HG03432 (cell line): ENCODE data around the gene NOS3.

Source experiments
- ATAC-seq: cut with Tn5 transposase; IDR thresholded peaks from one replicate; pipeline ENCODE4 v1.9.1; 2021; ENCODE audit warnings: mild to moderate bottlenecking, moderate library complexity; ENCODE audit not compliant: unreplicated experiment

NOS3 gene

DNA sequence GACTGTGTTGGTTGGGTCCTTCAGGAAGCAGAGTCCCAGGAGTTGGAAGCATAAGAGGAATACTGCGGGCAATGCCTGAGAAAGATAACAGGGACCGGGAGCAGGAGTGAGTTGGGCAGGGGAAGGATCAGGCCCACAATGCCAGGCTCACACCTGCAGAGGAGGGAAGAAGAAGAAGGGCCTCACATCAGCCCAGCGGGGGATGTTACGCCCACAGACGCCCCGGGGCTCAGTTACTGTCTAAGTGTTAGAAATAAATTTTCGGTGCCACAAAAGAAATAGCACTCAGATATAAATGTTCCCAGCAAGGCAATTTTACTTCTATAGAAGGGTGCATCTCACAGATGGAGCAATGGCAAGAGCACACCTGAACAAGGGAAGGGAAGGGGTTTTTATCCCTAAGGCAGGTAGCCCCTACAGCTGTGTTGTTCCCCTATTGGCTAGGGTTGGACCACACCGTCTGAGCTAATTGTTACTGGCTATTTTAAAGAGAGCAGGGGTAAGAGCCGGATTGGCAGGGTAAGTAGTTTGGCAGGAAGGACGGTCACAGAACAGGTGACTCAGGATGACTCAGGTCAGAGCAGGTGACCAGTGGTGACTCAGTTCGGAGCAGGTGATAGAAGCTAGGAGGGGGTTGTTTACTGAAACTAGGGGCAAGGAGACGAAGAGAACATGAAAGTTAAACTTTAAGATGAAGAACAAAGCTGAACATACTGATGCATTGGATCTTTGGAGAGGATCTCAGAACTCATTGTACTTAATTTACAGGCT lies at the start of gene NOS3:
TSS of gene NOS3 (plus strand) at position 602 of the 771 bp plus-strand sequence. CDS start 2,787 bp downstream, outside the sequence.
- no peak for ATAC-seq

DNA sequence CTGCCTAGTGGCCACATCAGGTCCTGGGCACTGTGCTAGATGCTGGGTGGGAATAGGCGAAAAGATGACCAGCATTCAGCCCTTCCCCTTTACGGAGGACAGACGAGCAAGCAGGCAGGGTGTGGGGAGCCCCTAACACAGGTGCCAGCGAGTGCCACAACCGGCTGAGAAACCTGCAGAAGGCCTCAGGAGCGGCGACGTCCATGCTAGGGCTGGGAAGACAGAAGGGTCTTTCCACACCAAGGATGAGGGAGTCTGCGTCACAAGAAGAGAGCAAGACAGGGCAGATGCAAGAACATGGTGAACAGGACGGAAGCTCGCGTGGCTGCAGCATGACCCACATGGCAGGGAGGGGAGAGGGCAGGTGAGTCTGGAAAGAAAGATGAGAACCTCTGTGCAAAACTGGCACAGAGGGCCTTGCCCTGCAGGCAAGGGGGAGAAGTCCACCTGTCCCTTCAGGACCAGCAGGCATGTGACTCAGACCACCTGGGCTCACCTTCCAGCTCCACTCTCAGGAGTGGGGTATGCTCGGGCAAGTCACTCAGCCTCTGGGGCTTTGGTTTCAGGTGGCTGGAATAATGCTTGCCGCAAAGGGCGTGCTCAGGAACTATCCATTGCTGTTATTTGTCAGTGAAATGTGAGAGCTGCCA lies 49.3 kb upstream of the NOS3 start:
- no peak for ATAC-seq

DNA sequence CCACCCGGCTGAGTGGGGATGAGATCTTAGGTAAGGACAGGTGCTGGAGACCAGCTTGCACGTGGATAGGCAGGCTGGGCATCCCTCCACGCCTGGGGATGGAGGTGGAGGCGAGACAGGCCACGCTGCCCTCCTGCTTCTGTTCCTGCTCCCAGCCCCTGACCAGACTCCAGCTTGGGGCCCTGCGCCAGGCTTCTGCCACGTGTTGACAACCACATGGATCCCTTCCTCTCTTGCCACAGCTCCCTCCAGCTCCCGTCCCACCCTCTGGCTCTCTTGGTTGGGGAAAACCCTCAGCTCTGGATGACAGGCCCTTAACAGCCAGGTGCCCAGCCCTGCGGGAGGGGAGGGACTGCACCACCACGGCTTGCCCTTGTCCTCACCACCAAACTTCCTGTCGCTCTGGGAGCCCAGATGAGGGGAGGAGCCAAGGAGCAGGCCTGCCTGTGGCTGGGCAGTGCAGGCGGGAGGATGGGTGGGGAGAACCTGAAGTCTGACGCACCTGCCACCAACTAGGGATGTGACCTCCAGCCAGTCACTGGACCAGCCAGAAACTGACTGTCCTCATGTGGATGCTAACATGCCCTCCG lies 48.7 kb upstream of the NOS3 start:
- peak; percentile 71 for ATAC-seq

DNA sequence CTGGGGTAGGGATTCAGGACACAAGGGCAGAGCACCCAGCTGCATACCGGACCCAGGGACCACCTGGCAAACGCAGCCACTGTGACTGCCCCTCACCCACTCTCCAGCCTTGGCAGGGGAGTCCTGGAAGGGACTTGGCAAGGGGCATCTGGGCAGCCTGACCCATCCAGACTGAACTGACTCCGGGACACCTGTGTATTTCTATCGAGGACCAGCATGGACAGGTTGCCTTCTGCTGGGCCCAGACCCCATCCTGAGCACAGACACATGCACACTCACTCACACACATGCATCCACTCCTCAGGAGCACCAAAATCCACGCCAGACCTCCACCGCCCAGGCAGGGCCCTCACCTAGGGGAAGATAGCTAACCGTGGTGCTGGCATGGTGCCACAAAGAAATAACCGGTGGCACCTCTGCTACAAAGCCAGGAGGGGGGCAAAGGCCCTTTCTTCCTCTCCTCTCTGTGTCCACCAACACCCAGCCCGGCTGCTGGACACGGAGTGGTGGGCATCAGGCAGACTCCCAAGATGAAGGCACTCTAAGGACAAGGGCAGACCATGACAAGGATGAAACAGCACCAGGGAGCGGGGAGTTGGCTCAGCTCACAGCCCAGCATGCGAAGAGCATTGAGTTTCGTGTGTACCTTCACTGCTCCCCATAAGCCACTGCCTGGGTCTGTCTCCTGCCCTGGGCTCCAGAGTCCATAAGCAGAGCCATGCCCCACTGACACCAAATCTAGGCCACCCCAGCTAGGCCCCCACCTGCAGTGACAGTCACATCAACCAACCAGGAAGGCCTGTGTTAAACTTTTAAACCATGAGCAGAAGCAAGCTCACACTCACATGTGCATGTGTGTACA lies 48.0 kb upstream of the NOS3 start:
- no peak for ATAC-seq

DNA sequence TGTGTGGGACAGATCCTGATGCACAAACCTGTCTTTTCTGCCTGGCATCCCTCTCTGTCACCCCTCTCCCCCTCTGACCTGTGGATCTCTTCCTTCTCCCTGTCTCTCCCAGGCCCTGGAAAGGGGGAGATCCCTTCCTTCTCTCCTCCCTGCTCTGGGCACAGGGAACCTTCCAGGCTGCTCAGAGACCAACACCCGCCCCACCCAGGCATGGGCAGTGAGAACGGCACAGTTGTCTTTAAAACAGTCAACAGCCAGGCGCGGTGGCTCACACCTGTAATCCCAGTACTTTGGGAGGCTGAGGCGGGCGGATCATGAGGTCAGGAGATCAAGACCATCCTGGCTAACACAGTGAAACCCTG lies 47.4 kb upstream of the NOS3 start:
- ATAC-seq = no peak

DNA sequence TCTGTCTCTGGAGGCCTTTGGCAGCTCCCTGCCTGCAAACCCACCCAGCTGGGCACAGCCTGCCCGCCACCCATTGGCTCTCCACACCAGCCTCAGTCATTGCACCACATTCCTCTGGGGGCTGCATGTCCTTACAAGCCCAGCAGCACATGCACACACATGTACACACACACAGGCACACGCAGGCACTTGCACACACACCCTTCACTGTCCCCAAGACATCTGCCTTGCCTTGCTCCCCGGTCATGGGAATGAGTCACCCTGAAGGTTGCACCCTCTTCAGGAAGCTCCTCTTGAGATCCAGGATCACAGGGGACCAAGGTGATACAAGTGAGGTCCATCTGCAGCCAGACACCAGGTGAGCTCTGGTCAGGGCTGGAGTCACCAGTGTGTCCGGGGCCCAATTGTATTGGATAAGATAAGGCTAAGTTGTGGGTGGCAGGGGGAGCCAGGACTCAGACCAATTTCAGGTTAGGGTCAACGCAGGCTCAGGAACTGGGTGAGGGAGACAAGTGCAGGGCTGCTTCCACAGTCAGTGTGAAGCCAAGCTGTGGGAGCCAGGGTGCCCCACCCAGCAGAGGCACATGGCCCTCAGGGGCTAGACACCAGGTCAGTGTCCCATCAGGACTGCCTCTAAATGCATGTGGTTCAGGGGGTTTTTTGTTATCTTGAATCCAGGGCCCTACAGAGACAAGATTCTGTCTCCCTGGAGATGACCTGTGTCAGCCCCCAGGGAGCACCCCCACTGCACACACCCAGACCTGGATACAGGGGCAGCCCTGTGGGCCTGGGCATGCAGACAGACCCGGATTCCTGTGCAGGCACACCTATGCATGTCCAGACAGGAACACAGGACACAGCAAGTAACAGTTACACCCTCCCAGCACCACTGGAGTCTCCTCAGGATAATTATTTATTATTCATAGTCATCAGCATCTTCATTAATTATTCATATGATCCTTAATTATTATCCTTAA lies 46.5 kb upstream of the NOS3 start:
- no peak for ATAC-seq

DNA sequence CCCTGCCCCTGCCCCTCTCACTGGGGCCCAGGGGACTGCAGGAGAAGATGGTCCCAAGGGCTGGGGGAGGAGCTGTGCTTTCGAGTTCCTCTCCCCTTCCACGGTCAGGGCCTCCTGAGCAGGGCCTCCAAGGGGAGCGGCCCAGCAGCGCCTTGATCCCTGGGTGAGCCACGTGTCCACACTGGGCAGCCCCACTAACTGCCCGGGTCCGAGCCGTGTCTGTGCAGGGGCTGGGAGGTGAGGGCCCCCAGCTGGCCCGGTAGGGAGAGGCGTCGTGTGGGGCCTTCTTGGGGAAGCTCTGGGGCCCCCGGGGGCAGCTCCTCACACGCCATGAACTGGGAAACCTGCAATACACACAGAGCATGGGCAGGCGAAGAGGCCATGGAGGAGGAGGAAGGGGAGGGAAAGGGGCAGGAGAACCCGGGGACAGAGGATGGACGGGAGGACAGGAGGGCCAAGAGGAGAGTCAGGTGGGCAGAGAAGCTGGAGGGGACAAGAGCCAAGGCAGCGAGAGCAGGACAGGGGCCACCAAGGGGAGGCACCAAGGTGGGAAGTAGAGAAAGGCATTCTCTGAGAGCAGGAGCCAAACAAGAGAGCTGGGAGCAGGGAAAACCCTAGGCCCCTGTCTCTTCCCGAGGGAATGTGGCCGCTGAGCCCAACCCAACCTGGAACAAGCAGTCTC lies 45.5 kb upstream of the NOS3 start:
- no peak for ATAC-seq

DNA sequence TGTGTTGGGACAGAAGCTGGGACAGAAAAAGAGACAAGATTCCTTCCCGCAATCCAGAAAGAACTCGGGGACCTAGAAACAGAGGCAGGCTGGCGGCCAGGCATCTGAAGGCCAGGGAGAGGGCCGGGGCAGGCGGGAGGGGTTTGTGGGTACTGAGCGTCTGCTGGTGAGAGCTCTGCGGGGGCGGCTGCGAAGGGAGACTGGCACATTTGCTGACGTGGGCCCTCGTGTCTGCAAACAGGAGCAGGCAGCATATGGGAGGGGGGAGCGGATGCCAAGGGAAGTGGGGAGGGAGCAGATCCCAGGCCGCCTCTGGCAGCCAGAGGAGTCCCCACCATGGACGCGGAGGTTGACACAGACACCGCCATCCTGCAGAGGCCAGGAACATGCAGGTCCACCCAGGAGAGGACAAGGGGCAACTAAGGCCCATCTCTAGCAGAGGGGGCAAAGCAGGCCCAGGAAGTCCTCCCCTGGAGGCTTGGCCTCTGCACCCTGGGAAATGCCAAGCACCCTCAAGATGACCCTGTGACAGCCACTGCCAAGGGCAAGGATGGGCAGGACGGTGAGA lies 44.9 kb upstream of the NOS3 start:
- ATAC-seq = no peak

DNA sequence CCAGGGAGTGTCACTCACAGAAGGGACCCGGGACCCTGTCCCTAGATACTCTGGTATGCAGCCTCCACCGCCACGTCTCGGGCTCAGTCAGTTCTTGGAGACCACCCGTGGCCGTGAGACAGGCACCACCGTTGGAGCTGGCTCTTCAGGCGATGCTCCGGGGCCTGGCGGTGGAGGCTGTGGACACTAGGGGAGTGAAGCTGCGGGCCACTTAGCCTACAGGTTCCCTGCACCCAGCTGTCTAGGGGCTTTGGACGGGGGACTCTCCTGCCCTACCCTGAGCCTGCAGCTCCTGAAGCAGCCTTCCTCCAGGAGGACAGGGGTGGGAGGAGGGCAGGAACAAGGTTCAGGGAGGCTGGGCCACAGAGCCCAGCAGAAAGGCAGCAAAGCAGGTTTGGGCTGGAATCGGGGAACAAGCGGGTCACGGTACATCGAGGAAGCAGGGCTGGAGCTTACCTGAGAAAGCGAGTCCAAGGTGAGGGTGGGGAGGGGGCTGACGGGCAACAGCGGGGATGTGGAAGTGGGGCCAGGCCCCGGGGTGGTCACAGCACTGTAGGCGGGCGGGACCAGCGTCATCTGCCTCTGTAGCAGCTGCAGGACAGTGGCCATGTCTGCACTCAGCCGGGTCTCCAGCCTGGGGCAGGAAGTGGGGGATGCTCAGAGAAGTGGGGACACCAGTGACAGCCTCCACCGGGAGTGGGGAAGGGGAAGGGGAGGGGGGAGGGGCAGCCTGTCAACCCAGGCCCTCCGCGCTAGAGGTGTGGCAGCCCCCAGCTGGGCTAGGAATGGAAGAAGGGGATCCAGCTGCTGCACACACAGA lies 44.2 kb upstream of the NOS3 start:
- no peak for ATAC-seq

DNA sequence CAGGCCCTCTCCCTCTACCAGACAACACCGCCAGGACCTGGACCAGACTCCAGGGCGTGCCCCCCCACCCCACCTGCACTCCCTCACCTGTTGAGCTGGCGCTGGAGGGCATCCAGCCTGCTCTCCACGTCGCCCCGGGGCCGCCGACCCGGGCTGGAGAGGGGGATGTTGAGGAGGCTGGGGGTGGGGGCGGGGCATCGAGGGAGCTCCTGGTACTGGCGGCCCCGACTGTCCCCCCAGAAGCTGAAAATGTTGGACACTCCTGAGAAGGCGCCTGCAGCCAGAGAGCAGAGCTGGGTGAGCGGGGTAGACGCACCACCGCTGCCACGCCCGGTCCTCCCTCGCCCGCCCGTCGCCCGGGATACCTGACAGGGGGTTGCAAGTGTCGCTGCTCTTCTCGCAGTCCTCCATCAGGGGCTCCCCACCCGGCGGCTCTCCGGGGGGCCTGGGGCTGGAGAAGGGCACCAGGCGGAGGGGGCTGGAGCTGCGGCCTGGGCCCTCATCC lies 43.5 kb upstream of the NOS3 start:
- no peak for ATAC-seq

DNA sequence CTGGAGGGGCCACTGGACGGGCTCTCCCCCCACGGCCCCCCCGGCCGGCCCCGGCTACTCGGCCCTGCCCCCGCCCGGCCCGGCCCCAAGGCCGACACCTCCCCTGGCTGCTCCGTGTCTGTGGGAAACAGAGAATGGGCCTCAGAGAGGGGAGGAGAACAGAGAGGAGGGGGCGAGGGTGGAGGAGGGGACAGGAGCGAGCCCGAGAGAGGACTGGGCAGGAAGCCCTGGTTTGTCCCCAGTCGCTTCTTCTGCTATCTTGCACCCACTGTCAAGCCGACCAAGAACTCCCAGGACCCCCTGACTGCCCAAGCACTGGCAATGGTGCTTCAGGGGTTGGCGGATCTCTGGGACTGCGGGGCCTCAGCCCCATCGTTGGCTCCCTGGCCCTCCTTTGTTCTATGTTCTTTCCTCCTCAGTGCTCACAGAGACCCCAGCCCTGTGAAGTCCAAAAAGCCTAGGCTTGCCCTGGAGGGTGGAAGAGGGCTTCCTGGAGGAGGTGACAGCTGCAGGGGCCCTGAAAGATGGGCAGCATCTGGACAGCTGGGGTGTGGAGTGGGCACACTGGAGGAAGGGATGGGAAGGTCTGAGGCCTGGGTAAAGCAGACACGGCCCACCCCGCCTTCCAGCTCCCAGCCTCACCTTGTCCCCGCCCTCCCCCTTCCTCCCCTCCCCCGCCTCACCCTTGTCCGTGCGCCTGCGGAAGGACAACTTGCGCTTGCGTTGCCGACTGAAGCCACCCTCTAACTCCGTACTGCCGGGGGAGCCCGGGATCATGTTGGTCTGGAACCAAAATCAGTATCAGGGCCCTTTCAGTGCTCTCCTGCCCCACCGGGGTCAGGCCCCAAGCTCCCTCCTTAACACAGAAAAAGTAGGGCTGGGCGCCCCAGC lies 42.8 kb upstream of the NOS3 start:
- no peak for ATAC-seq

DNA sequence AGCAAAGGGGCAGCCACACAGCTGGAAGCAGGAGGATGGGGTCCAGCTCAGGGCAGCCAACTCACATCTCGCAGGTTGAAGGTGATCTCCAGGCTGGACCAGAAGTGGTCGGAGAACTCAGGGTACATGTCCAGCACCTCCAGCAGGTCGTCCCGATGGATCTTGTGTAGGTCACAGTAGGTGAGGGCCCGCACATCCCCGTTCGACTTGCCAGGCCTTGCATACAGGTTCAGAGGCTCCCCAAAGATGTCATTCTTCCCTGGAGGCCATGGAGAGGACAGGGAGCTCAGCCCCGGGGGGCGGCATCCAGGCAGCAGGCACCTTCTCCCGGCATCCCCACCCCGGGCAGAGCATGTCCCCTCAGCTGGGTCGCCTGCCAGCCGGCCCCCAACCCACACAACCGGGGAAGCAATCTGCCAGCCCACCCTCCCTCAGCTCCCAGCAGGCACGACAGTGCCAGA lies 42.0 kb upstream of the NOS3 start:
- ATAC-seq = no peak

DNA sequence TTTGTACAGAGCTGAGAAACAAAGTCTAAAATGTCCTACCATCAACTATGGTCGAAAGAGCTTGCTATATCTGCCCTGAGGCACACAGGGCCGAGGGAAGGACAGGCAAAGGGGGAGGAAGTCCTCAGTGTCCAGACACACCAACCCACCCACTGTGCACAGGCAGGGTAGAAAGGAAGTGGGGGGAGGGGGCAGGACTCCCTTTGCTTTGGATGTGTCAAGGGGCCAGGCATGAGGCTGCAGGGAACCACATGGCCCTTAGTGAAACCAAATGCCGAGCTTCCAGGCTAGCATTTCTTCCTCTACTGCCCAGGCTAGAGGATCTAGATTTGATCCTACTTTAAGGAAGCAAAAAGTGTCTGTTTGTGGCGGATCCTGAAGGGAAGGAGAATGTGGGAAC lies 41.3 kb upstream of the NOS3 start:
- ATAC-seq = no peak

DNA sequence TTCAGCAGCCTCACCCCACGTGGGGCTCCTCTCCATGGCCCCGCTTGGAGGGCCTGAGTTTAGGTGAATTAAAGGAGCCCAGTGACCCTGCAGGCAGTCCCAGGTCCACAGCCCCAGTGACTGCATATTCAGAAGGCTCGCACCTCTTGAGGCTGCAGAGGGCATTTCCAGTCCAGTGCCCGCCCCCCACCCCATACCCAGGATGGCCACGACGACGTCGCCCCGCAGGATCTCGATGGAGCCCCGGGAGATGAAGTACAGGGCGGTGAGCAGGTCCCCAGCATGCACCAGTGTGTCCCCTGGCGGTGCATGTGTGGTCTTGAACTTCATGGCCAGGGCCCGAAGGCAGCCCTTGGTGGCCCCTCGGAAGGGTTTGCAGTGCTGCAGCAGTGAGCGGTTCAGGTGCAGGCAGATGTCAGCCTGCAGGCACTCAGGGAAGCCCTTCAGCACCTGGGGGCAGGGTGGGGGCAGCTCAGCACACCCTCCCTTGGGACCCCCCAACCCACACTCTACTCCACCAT lies 40.8 kb upstream of the NOS3 start:
- no peak for ATAC-seq

DNA sequence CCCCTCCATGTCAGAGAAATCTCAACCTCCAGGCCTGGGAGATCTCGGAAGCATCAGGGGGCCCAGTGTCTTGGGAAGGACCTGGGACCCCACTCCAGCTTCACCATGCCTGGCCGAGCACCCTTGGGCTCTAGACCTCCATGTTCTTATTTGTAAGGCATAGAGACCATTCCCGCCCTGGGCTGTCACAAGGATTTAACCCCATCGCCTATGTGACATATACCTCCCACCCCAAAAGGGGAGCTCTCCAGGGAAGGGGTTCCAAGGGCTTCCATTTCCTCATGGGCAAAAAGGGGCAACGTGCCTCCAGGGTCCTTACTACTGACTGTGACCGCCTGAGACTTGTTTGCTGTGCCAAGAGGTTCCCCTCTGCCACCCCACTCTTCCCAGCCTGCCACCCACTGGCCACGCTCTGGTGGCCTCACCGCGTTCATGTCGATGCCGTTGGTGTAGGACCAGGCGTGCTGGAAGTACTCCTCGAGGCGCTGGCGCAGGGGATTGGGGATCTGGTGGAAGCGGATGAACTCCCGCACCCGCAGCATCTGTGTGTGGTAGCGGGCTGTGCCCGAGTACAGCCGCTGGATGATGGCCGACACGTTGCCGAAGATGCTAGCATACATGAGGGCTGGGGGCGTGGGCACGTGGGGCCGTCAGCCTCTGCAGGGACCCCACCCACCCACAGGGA lies 40.2 kb upstream of the NOS3 start:
- no peak for ATAC-seq

DNA sequence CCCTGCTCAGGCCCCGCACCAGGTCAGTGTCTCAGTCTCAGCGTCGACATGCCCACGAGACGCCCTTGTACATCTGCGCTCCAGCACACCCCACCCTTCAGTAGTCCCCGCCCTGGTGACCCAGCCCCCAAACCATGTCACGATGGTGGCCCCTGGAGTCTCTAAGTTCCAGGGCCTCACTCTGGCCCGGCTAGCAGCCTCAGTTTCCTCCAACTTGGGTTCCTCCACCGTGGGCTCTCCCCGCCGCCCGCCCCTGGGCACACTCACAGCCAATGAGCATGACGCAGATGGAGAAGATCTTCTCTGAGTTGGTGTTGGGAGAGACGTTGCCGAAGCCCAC lies 39.7 kb upstream of the NOS3 start:
- ATAC-seq = no peak
